ENCODE results near the gene FAM72C. TPM values are rescaled to one million over a fixed set of nuclear protein-coding genes. Genes with fewer than 3 reads are reported as not detected.
"Not testable (repeated sequence)": the region's sequence is repeated elsewhere in the genome, so short reads cannot be mapped to it uniquely, and the experiment has no call there.

The FAM72C gene
- not detected for total RNA-seq

DNA sequence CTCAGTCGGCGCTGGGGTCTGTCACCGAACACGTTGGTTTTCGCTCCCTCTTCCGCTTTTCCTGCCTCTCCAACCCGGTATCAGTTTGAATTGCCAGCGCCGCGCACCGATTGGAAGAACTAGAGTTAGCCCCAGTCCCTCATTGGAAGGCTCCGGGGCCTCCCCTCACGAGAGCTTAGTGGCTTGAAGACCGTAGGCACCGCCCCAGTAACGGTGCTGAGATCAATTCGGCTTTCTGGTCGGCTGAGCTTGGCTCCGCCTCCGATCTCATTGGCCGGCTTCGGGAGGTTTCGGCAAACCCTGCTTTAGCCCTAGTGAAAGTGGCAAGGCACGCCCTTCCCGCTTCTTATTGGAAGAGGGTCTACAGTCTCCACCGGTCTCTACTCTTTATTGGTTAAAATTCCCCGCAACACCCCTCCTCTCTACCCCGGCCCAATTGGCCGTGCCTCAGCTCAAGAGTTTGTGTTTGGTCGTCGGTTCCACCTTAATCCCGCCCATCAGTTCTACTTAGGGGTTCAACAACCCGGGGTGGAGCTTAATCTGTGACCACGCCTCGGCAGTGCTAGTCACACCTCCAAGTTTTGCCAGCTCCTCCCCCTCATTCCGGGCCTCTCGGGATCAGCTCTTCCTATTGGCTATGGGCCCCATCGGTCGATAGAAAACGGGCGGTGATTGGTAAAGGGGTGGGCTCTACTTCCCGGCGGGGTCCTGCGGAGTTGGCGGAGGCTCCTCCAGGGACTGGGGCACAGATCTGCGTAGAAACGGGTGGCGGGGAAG, at the start of gene FAM72C:
FAM72C (minus strand) TSS at position 63 of the 777 bp plus-strand sequence. CDS start 845 bp downstream, outside the sequence.
- DNase-seq (ENCODE audit: low spot score); intact Hi-C loops (cut with DNase I): not testable (repeated sequence)
- peak; percentile 95 for ATAC-seq

DNA sequence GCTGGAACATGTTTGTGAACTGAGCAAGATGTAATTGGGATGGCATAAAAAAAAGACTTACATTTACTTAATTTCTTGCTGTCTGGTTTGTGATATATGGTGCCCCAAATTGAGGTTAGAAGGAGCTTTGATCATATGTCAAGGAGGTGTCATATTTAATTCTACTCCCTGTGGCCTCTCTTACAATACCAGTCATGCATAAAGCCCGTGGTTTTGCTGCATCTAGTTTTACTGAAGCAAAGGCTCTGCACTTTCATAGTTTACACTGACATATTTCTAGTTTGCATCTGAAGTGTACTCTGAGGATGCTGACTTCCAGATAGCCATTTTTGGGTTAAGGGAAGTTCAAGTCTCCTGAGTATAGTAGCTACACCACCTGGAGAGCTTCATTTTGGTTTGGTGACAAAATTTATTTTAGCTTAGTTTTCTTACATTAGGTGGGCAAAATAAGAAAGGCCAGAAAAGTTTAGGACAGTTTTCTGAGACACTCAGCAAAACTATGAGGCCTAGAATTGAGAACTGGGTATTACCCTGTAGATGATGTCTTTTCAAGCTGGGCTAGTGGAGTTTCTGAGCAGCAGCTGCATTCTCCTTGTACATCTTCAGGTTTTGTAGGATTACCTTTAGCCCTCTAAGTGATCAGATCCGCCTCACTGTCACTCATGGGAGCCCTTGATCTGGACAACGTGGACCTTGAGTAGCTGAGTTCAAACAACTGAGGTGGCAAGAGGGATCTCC, 48.4 kb upstream of the FAM72C start:
- DNase-seq (ENCODE audit: low spot score); intact Hi-C loops (cut with DNase I); ATAC-seq: not testable (repeated sequence)

DNA sequence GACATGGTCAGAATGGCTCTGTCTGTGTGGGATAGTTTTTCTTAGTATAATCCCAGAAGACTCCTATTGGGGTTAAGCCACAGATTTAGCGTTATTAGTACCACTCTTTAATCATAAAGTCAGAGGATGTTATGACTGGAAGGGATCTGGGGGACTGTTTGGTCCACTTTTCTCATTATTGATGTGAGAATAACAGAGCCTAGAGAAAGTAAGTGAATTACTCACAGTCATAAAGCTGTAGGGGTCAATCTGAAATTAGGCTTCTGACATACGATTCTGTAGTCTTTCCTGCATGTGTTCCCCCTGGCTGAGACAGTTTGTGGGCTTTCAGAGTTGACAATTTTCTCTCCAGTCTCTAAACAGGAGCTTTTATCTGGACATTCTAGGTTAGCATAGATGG, 47.3 kb upstream of the FAM72C start:
- intact Hi-C loops (cut with DNase I); DNase-seq (ENCODE audit: low spot score); ATAC-seq: not testable (repeated sequence)

DNA sequence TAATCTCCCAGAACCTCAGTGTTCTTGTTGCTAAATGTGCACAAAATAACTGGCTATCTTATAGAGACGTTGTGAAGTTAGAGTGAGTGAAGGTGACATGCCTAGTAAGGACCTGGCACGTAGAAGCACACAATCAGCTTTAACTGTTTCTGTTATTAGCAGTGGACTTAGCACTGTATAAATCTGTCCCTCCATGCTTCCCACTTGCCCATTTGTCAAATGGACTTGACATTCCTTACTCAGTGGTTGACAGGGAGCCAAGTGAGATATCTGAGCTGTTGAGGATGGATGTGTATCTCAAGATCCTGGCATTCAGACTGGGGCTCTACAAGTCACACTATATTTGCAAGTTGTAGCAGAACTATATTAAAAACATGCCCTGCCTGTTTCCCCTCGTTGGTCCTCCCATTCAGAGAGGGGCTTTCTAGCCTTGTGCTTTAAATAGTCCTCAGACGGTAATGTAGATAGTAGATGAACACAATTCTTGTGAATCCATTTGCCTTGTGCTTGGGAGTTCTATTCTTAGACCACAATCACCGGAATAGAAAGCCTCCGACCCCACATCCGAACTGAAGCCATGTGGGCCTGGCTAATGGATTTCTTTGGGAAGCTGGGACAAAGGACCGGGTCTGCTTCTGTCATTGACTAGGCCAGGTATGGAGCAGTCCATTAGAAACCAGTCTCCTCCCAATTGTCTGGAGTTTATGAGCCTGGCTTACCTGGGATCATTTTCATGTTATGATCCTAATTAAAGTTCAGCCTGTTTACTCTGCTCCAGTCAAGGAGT, 43.6 kb upstream of the FAM72C start:
- intact Hi-C loops (cut with DNase I); DNase-seq (ENCODE audit: low spot score); ATAC-seq: not testable (repeated sequence)

DNA sequence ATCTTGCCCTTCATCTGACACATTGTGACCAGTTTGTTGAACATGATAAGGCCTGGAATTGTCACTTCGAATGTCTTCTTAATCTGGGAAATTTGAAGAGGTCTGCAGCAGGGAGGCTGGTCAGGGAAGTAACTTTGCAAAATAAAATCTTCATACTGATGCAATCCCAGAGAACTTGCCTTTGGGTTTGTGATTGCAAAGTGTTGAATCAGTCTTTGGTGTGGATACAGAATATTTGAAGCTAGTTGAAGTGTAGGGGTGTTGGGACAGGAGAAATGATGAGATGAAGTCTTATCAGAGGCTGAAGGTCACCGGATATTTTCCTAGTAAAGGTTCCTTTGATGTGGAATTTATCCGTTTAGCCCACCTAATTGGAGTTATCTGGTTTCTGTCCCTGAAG, 42.7 kb upstream of the FAM72C start:
- DNase-seq (ENCODE audit: low spot score); ATAC-seq; intact Hi-C loops (cut with DNase I): not testable (repeated sequence)

DNA sequence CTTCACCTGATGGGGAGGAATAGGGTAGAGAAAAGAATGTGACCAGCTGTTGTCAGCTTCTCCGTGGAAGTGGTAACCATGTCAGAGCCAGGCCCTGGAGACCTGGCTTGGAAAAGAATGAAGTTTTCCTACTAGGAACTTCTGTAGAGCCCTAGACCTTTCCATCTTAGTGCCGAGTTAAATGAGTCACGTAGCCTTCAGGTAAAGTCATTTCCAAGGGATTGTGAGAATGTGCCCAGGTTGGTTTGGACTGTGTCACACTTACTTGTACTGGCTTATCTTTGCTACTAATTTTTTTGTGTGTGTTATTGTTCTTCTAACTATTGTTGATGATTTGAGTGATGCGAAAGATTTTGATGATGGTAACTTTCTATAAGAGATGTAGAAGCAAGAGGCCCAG, 42.3 kb upstream of the FAM72C start:
- DNase-seq (ENCODE audit: low spot score); intact Hi-C loops (cut with DNase I); ATAC-seq: not testable (repeated sequence)

DNA sequence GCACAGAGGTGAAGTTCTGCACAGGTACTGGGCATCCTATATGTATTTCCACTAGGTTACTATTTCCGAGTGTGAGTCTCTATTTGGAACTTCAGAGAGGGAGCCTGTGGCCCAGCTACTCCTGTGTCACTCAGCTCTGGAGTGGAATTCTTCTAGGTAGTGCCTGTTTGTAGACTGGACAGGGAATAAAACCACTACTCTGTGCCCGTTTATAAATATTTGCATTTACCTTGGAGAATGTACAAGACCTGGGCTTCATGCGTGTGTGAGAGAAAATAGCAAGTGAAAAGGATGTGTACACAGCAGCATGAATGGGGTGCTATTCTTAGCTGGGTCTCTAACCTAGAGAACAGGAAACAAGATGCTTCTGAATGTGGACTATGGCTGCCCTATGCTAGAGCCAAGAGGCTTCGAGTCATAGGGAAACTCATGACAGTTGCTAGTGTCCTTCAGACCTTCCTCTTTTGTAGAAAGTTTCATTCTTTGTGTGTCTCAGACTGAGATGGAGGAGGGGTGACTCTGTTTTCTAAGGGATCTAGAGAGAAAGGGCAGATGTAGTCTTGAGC, 40.5 kb upstream of the FAM72C start:
- peak; percentile 84 for ATAC-seq
- DNase-seq (ENCODE audit: low spot score); intact Hi-C loops (cut with DNase I): not testable (repeated sequence)

DNA sequence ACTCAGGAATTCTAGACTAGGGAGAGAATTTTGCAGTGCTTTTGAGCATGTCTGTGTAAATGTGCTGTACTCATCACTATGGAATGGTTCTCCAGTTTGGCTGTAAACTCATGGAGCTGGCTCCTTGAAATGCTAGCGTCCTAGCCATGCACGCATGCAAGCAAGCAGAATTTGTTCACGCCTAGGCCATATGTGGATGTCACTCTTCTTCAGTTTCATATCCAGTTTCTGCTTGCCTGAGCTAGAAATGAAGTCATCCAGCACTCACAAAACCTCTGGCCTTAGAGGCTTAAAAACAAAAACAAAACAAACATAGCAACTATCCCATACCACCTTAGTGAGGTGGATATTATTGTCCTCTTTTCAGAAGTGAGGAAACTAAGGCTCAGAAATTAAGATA, 37.6 kb upstream of the FAM72C start:
- peak; percentile 60 for ATAC-seq
- intact Hi-C loops (cut with DNase I); DNase-seq (ENCODE audit: low spot score): not testable (repeated sequence)

DNA sequence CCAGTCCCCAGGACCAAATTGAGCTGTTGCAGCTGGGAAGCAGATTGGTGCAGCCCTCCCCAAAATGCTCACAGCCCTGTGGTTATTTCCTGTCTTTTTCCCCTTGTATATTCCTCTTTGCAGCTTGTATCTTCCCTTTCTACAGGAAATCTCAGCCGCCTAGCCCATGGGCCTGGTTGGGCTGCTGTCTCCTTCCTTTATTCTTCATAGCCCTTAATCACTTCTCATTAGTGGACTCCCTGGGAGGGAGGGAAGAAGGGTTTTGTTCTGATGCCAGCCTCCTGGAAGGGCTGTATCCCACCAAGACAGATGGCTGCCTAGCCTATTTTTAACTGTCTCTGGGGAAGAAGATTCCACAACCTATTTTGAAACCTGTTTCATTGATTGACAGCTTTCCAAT, 32.5 kb upstream of the FAM72C start:
- ATAC-seq; intact Hi-C loops (cut with DNase I); DNase-seq (ENCODE audit: low spot score): not testable (repeated sequence)

DNA sequence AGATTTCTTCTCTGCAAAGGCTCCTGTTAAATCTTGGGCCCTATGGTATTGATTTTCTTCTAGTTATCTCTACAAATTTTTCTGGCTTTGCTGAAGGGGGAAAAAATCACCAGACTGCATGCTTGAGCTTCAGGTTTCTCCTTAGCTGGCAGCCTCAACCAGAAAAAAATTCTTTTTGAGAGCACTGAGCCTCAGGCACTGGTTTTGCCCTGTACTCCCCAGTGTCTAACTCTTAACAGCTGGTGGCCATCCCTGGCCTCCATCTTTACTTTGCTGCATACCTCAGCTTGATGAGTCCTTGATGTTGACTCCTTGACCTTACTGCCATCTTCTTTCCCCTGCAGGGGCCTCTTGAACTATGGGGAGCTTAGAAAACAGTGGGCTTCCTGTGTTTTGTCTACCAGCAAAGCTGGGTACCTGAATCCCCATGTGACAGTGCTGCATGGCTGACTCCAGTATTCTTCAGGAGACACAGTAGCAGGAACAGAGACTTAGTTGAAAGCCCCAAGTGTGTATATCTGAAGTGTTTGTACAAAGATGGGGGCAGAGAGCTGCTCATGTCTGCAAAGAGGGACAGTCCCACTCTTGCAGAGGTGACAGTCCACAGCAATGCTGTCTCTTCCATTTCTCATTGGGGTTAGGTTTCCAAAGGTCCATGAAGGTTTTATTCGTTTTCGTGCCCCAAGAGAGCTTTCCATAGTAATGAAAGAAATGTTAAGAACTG, 31.7 kb upstream of the FAM72C start:
- DNase-seq (ENCODE audit: low spot score); intact Hi-C loops (cut with DNase I); ATAC-seq: not testable (repeated sequence)

DNA sequence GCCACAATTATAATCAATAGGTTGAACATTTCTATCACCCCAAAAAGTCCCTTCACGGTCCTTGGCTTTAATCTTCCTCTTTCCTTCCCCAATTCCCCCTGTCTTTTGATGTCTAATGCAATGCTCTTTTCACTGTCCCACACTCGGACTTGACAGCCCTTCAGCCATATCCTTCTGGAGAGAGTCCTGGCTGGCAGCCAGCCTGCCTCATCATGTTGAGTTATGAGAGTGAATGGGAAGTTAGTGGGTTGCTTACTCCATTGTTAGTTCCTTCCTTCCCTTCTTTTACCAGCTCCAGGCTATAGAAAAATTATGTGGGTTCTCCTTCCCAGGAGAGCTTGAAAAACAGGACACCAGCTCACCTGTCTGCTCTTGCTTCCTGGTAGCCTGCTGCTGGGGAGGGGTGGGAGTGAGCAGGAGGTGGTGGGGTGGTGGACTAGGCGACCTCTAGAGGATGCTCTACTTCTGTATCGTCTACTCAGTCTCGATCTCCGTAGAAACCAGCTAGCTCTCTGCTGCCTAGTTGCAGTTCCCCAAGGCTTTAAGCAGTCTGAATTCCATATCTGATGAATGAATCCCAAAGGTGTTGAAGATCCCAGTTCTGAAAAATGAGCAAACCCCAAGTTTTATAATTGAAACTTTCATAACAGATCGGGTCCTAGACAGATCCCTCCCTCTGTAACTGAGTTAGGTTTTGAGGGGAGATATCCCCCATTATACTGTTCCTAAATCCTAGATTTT, 30.5 kb upstream of the FAM72C start:
- peak; percentile 59 for ATAC-seq
- intact Hi-C loops (cut with DNase I); DNase-seq (ENCODE audit: low spot score): not testable (repeated sequence)

DNA sequence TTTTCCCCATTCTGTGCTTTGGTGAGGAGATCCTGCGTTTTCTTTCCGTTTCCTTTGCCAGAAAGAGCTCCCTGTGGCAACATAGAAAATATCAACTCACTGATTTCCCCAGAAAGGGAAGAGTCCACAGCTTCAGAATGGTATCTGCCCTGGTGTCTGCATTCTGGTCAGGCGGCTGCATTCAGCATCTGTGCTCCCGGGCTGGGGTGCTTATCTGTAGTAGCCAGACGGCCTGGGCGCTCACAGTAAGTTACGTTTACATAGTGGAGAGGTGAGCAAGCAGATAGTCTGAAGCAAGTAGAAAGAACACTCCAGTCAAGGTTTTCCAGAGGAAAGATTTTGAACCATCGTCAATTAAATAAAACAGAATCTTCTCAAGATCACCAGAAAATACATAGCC, 29.3 kb upstream of the FAM72C start:
- DNase-seq (ENCODE audit: low spot score); intact Hi-C loops (cut with DNase I); ATAC-seq: not testable (repeated sequence)

DNA sequence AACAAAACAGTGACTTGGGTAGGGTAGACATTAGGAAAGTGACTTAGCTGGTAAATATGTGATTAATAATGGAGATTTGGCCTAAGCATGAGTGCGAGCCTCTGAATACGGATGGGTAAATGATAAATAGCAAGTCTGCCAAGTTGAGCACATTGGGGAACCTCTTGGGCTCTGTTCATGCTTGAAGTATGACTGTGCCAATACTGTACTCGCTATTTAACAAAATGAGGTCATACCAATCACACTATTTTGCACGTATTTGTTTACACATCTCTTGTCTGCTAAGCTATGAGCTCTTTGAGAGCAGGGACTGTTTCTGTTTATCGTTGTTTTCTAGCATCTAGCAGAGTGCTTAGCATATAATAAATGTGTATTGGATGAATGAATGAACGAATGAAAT, 24.2 kb upstream of the FAM72C start:
- not testable (repeated sequence) for ATAC-seq

DNA sequence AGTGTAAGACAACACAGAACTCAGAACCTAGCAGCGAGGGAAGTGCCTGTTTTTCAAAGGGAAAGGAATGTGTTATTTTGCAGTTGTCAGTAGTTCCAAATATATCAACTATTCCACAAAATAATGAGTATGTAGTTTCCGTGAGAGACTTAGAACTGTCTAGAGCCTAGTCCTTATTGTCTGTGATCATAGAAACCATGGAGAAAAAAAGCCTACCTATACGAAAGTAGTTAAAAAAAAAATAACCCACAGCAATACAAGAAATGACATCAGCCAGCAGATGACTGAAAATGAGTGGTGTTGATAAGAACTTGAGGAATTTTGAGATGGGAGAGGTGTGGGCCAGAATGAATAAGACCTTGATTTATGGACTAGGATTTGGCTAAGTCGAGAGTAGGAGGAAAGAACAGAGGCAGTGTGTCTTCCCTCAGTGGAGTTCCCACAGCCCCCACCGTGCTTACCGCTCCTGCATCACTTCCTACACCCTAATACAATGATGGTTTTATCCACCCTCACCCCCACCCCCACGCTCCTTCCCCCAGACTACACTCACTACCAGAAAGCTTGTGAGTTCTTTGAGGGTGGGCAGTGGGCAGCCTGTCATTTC, 21.6 kb upstream of the FAM72C start:
- ATAC-seq, result peak; percentile 84
- intact Hi-C loops (cut with DNase I); DNase-seq (ENCODE audit: low spot score): not testable (repeated sequence)

More for the DNA sequence above, 24.2 kb upstream of the FAM72C start:
- DNase-seq (ENCODE audit: low spot score); intact Hi-C loops (cut with DNase I): not testable (repeated sequence)

DNA sequence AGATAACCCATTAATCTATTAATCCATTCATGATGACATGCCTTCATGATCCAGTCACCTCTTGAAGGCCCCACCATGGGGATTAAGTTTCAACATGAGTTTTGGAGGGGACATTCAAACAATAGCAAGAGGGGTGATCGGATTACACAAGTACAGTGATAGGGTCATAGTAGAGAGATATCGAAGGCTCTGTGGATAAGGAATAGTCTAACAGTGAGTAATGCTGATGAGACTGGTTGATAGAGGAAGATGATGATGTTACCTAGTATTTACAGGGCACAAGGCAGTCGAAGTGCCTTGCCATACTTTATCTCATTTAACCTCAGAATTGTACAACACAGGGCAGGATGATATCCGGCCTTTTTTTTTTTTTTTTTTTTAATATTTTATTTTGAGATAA, 18.9 kb upstream of the FAM72C start:
- intact Hi-C loops (cut with DNase I); ATAC-seq; DNase-seq (ENCODE audit: low spot score): not testable (repeated sequence)

DNA sequence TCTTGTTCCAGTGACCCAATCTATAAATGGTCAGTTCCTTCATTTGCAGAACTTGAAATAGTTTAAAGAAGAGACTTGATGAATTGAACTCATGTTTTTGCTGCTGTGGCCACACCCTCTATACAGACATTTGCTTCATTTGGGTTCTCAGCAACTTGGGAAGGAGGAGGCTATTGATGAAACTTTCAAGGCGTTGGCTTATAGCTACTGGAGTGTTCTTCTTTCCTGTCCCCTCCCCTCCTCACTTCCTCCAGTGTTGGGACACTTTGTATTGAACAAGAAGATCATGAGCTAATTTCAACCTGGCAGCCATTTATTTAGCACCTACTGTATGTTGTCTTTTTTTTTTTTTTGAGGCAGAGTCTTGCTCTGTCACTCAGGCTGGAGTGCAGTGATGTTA, 17.9 kb upstream of the FAM72C start:
- intact Hi-C loops (cut with DNase I); DNase-seq (ENCODE audit: low spot score): not testable (repeated sequence)

DNA sequence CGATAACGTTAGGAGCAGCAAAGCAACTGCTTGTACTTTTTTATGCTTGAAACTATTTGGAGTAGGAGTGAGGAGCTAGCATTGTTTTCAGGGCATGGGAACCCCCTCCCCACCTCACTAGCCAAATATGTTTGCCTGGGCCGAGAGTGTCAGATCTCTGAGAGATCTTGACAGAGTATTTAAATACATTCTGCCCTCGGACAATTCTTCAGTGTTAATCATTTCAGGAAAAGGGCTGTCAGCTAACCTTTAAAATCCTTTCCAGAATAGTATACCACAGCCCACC, 17.6 kb upstream of the FAM72C start:
- ATAC-seq; DNase-seq (ENCODE audit: low spot score); intact Hi-C loops (cut with DNase I): not testable (repeated sequence)

More for the DNA sequence above, 17.9 kb upstream of the FAM72C start:
- not testable (repeated sequence) for ATAC-seq

Measured in sciatic nerve (tissue), 2 donors.